KMS-11 (cell line): ENCODE measurements around the gene NCEH1.

Source experiments
- H2AFZ ChIP-seq: fragments of 200-600 bp; sonication (generic); 2 replicates; pipeline ENCODE4 v1.6.1; 2016; ENCODE audit warnings: antibody characterized with exemption, mixed run types, low read depth
- H3K27ac ChIP-seq: fragments of 200-600 bp; sonication (generic); 2 replicates; pipeline ENCODE4 v1.6.1; 2016; ENCODE audit warnings: mild to moderate bottlenecking, mixed run types
- H3K27me3 ChIP-seq: fragments of 200-600 bp; sonication (generic); 2 replicates; pipeline ENCODE4 v1.6.1; 2017; ENCODE audit warnings: mild to moderate bottlenecking, low read depth, mixed run types, moderate library complexity; ENCODE audit not compliant: insufficient read depth
- H3K36me3 ChIP-seq: fragments of 200-600 bp; sonication (generic); 2 replicates; pipeline ENCODE4 v1.6.1; 2017; ENCODE audit warnings: mild to moderate bottlenecking, mixed run types; ENCODE audit not compliant: insufficient read depth
- H3K4me1 ChIP-seq: fragments of 200-600 bp; sonication (generic); 2 replicates; pipeline ENCODE4 v1.6.1; 2016; ENCODE audit warnings: mild to moderate bottlenecking, low read depth, mixed run types; ENCODE audit not compliant: poor library complexity, severe bottlenecking
- H3K4me2 ChIP-seq: fragments of 200-600 bp; sonication (generic); 2 replicates; pipeline ENCODE4 v1.7.0; 2016; ENCODE audit warnings: mild to moderate bottlenecking, mixed run types
- H3K4me3 ChIP-seq: fragments of 200-600 bp; sonication (generic); IDR thresholded peaks from 2 replicates; pipeline ENCODE4 v1.6.1; 2017; ENCODE audit warnings: low read depth, low read length, mixed read lengths; ENCODE audit not compliant: insufficient read depth
- H3K79me2 ChIP-seq: fragments of 200-600 bp; sonication (generic); 2 replicates; pipeline ENCODE4 v1.6.1; 2016; ENCODE audit warnings: low read depth, mixed run types; ENCODE audit not compliant: insufficient read depth
- H3K9ac ChIP-seq: fragments of 200-600 bp; sonication (generic); 2 replicates; pipeline ENCODE4 v1.6.1; 2016; ENCODE audit warnings: mild to moderate bottlenecking, mixed run types
- H4K20me1 ChIP-seq: fragments of 200-600 bp; sonication (generic); 2 replicates; pipeline ENCODE4 v1.6.1; 2016; ENCODE audit warnings: mild to moderate bottlenecking, mixed run types; ENCODE audit not compliant: insufficient read depth
- TF ChIP-seq, protein P1 (sequence below): fragments of 200-600 bp; sonication (generic); conservative IDR thresholded peaks from 2 replicates; pipeline ENCODE4 v1.6.1; 2017; ENCODE audit warnings: low read depth, mild to moderate bottlenecking, antibody characterized with exemption, low read length, moderate library complexity, mixed read lengths

Gene NCEH1

DNA sequence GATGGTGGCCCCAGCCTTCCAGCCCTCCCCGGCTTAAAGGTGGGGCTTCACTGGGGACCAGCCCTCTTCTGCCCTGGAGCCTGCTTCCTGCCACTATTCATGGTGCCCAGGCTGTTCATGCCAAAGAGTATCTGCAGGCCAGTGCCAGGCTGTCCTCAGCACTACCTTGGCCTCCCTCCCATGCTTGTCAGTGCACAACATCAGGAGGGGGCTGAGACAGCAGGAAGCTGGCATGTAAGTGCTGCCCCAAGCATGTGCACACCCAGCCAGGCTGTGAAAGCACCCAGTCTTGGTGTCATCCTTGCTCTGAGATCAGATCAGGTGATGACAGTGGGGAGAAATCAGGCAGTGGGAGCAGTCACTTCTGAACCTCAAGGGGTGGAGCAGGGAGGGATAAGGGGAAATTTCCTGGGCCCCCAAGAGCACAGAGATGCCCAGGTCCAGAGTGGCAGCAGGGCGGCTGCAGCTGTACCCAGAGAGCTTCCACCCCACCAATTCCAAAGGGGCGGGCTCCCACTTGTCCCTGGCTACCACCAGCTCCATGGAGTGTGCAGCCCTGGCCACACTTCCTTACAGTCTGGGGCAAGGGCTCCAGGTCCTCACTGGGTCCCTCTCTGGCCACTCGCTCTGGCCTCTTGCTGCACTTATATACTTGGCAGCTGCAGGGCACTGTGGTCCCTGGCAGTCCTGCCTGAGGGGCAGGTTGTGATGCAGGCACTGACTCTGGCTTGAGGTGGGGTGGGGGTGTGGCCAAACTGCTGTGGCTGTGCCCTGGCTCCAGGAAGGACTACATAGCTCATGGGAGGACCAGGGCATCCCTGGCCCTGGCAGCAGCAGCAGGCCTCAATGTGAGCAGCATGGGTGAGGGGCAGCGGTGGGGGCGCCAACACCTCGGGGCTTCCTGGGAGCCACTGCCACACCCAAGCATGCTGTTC lies 96.3 kb downstream of the NCEH1 start:
- no peak overlapping the region for H3K9ac ChIP-seq
- H3K27ac ChIP-seq, result no peak overlapping the region
- H3K27me3 ChIP-seq, result no peaks in the 10 kb centered on the region
- H2AFZ ChIP-seq, result no peak overlapping the region
- H3K4me1 ChIP-seq, result peaks cover 12% of the 10 kb centered on the region
- no peaks in the 10 kb centered on the region for H3K36me3 ChIP-seq
- H4K20me1 ChIP-seq, result no peaks in the 10 kb centered on the region
- TF ChIP-seq, protein P1, sequence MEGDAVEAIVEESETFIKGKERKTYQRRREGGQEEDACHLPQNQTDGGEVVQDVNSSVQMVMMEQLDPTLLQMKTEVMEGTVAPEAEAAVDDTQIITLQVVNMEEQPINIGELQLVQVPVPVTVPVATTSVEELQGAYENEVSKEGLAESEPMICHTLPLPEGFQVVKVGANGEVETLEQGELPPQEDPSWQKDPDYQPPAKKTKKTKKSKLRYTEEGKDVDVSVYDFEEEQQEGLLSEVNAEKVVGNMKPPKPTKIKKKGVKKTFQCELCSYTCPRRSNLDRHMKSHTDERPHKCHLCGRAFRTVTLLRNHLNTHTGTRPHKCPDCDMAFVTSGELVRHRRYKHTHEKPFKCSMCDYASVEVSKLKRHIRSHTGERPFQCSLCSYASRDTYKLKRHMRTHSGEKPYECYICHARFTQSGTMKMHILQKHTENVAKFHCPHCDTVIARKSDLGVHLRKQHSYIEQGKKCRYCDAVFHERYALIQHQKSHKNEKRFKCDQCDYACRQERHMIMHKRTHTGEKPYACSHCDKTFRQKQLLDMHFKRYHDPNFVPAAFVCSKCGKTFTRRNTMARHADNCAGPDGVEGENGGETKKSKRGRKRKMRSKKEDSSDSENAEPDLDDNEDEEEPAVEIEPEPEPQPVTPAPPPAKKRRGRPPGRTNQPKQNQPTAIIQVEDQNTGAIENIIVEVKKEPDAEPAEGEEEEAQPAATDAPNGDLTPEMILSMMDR, result no peak
- H3K79me2 ChIP-seq, result no peaks in the 10 kb centered on the region
- H3K4me2 ChIP-seq, result no peak overlapping the region
- H3K4me3 ChIP-seq, result no peak overlapping the region

DNA sequence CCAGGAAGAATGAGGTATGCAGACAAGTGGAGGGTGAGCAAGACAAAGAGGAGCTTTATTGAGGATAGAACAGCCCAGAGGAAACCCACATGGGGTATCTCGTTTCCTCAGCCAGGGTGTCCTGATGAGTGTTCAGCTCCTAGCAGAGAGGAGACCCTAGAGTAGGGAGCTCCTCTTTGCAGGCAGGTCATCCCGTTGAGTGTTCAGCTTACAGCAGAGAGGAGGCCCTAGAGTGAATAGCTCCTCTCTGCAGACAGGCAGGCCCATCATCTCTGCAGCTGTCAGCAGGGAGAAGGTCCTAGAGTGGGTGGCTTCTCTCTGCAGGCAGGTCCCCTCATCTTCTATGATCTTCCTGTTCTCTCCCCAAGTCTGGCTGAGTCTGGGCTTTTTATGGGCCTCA lies 97.0 kb downstream of the NCEH1 start:
- Histone ChIP-seq H4K20me1 (no peaks in the 10 kb centered on the region), H2AFZ (no peak overlapping the region), H3K27me3 (no peaks in the 10 kb centered on the region)

DNA sequence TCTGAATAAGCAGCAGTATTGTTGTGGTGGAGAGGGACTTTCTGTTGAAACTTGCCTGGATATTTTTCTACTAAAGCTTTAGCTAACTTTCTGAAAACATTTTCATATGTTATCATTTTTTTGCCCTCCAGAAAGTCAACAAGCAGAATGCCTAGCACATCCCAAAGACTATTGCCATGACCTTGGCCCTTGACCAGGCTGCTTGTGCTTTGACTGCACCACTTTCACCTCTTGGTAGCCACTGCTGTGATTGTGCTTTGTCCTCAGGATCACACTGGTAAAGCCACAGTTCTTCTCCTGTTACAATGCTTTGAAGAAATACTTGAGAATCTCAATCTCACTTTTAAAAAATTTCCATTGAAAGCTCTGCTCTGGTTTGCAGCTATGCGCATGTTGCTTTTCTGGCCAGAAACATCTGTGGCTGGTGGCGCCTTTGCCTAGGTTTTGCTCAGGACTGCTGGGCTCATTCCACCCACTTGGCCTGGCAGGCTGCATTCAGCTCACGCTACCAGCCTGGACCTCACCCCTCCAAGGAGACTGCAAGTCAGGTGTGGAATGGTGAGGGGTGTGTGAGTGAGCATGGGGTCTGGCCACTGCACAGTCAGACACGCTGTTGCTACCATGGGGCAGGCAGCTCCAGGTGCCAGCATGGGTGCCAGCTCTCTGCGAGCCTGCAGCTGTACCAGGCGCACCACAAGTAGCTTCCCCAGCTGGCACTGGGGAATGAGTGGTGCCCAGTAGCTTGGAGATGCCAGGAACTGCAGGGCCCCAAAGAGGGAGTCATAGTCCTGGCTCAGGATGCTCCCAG lies 97.8 kb downstream of the NCEH1 start:
- Histone ChIP-seq H3K4me3 (no peak overlapping the region), H3K27me3 (no peaks in the 10 kb centered on the region), H4K20me1 (no peaks in the 10 kb centered on the region), H3K9ac (no peak overlapping the region), H3K79me2 (no peaks in the 10 kb centered on the region), H2AFZ (no peak overlapping the region), H3K27ac (no peak overlapping the region), H3K36me3 (no peaks in the 10 kb centered on the region), H3K4me2 (no peak overlapping the region), H3K4me1 (peaks cover 12% of the 10 kb centered on the region)
- TF ChIP-seq, protein P1, result no peak

More for the DNA sequence above, 97.0 kb downstream of the NCEH1 start:
- TF ChIP-seq, protein P1, result no peak
- Histone ChIP-seq H3K4me2 (no peak overlapping the region), H3K4me3 (no peak overlapping the region), H3K27ac (no peak overlapping the region), H3K79me2 (no peaks in the 10 kb centered on the region), H3K4me1 (peaks cover 12% of the 10 kb centered on the region), H3K9ac (no peak overlapping the region), H3K36me3 (no peaks in the 10 kb centered on the region)

DNA sequence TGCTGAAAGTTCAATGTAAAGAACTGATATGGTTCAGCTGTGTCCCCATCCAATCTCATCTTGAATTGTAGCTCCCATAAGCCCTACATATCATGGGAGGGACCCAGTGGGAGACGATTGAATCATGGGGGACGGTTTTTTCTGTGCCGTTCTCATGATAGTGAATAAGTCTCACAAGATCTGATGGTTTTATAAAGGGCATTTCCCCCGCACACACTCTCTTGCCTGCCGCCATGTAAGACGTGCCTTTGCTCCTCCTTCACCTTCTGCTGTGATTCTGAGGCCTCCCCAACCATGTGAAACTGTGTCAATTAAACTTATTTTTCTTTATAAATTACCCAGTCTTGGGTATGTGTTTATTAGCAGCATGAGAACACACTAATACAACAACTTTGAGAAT lies 101.1 kb downstream of the NCEH1 start:
- Histone ChIP-seq H3K4me1 (peaks cover 15% of the 10 kb centered on the region), H2AFZ (no peak overlapping the region), H3K9ac (no peak overlapping the region), H3K27me3 (no peaks in the 10 kb centered on the region), H3K4me2 (no peak overlapping the region), H4K20me1 (no peaks in the 10 kb centered on the region), H3K36me3 (no peaks in the 10 kb centered on the region), H3K79me2 (no peaks in the 10 kb centered on the region), H3K27ac (no peak overlapping the region), H3K4me3 (no peak overlapping the region)
- TF ChIP-seq, protein P1, result no peak
